GM12878 (cell line): Measurements from ENCODE around the gene NAA60. TPM values are rescaled to one million over a fixed set of nuclear protein-coding genes. Genes with fewer than 3 reads are reported as not detected.

Source experiments
- ATAC-seq: fragments of 200-7000 bp; cut with Tn5 transposase; 3 replicates; pipeline ENCODE4 v1.9.1; 2020; ENCODE audit warnings: mild to moderate bottlenecking, moderate library complexity
- BruUV-seq: library from RNA; stranded (reverse); fragments of 400-500 nt; replicated peaks from 2 replicates; lab custom pipeline; 2021; lab: Mats Ljungman, UMichigan
- CTCF ChIA-PET: fragments of 300-600 bp; sonication (Branson Sonifier 250); formaldehyde crosslinking; extraction: SDS; loops from one replicate; lab custom pipeline; 2021; ENCODE audit warnings: inconsistent platforms; lab: Yijun Ruan, JAX
- POLR2A ChIA-PET: fragments of 350-600 bp; formaldehyde crosslinking; extraction: SDS; loops from one replicate; lab custom pipeline; 2021; ENCODE audit warnings: inconsistent platforms; lab: Charles Lee
- RAD21 ChIA-PET: fragments of 300-600 bp; sonication (Branson Sonifier 250); formaldehyde crosslinking; loops from one replicate; lab custom pipeline; 2023; ENCODE audit warnings: antibody characterized with exemption; ENCODE audit not compliant: unreplicated experiment; lab: Charles Lee
- SMC1A ChIA-PET: fragments of 300-600 bp; sonication (Branson Sonifier 250); formaldehyde crosslinking; loops from one replicate; lab custom pipeline; 2023; ENCODE audit not compliant: unreplicated experiment, uncharacterized antibody; lab: Charles Lee
- DNase-seq: peaks from one replicate; pipeline ENCODE4 v3.0.0-alpha.2; 2011; ENCODE audit warnings: low read depth, low spot score
- FAIRE-seq: peaks from 3 replicates; lab custom pipeline; 2011; peaks lifted over from hg19 to GRCh38; lab: Jason Lieb, UNC
- H2AFZ ChIP-seq: 2 replicates; pipeline ENCODE4 v1.6.0; 2011; ENCODE audit warnings: low read depth, low read length, control low read depth; ENCODE audit not compliant: control insufficient read depth
- H3K27ac ChIP-seq: 2 replicates; pipeline ENCODE4 v1.5.1; 2011; ENCODE audit warnings: control low read depth; ENCODE audit not compliant: control insufficient read depth, insufficient read depth
- H3K27me3 ChIP-seq, 2 experiments: replicated peaks in 1 of 2; 2 replicates each; pipeline versions ENCODE4 v1.6.0 to v1.6.1; 2011; ENCODE audit warnings: low read length in 1 of 2; ENCODE audit not compliant: control insufficient read depth in 2 of 2, insufficient read depth in 2 of 2
- H3K36me3 ChIP-seq, 2 experiments: 2 replicates each; pipeline ENCODE4 v1.5.1; 2011; ENCODE audit warnings: low read length in 1 of 2; ENCODE audit not compliant: control insufficient read depth in 2 of 2, insufficient read depth in 2 of 2
- H3K4me1 ChIP-seq: 2 replicates; pipeline ENCODE4 v1.6.1; 2011; ENCODE audit warnings: mild to moderate bottlenecking, low read length, moderate library complexity, mixed read lengths; ENCODE audit not compliant: control insufficient read depth, insufficient read depth
- H3K4me2 ChIP-seq: 2 replicates; pipeline ENCODE4 v1.6.0; 2011; ENCODE audit warnings: control low read depth; ENCODE audit not compliant: control insufficient read depth, insufficient read depth
- H3K4me3 ChIP-seq: fragments of 200-600 bp; sonication (generic); 2 replicates; pipeline ENCODE4 v1.5.1; 2016
- H3K79me2 ChIP-seq: 2 replicates; pipeline ENCODE4 v1.6.0; 2011; ENCODE audit warnings: low read length; ENCODE audit not compliant: control insufficient read depth, insufficient read depth
- H3K9ac ChIP-seq: 2 replicates; pipeline ENCODE4 v1.8.0; 2011; ENCODE audit warnings: low read length, control low read depth, mixed read lengths; ENCODE audit not compliant: control insufficient read depth, insufficient read depth
- H3K9me3 ChIP-seq: replicated peaks from 3 replicates; pipeline ENCODE4 v1.5.1; 2011; ENCODE audit warnings: mild to moderate bottlenecking, low read length; ENCODE audit not compliant: control insufficient read depth, insufficient read depth
- H4K20me1 ChIP-seq: 2 replicates; pipeline ENCODE4 v1.6.0; 2011; ENCODE audit not compliant: control insufficient read depth, insufficient read depth
- BHLHE40 ChIP-seq, 2 experiments: fragments of 450-650 bp in 1 of 2; IDR thresholded peaks; 2 replicates each; pipeline ENCODE4 v1.6.1; 2011 to 2017; ENCODE audit warnings: low read depth in 2 of 2, borderline replicate concordance in 1 of 2, improper control_type of control experiment in 1 of 2, low read length in 1 of 2, mild to moderate bottlenecking in 1 of 2
- CUX1 ChIP-seq: IDR thresholded peaks from 2 replicates; pipeline ENCODE4 v1.6.1; 2012; ENCODE audit warnings: improper control_type of control experiment, low read depth, low read length; ENCODE audit not compliant: insufficient replicate concordance
- MYC ChIP-seq: IDR thresholded peaks from 2 replicates; pipeline ENCODE4 v1.6.1; 2011; ENCODE audit warnings: mild to moderate bottlenecking, low read length, moderate library complexity, inconsistent platforms; ENCODE audit not compliant: insufficient read depth, insufficient replicate concordance, insufficient read length, severe bottlenecking
- NBN ChIP-seq: fragments of 450-650 bp; IDR thresholded peaks from 2 replicates; pipeline ENCODE4 v1.6.1; 2016
- PAX8 ChIP-seq: fragments of 450-650 bp; IDR thresholded peaks from 2 replicates; pipeline ENCODE4 v1.6.1; 2017; ENCODE audit warnings: mild to moderate bottlenecking, moderate library complexity
- POU2F2 ChIP-seq: IDR thresholded peaks from 3 replicates; pipeline ENCODE4 v1.6.1; 2011; ENCODE audit warnings: low read depth, mild to moderate bottlenecking, low read length, borderline replicate concordance
- RUNX3 ChIP-seq: IDR thresholded peaks from 2 replicates; pipeline ENCODE4 v1.6.1; 2012; ENCODE audit warnings: low read length, inconsistent platforms
- TAF1 ChIP-seq: IDR thresholded peaks from 2 replicates; pipeline ENCODE4 v1.6.1; 2011; ENCODE audit warnings: mild to moderate bottlenecking, low read depth, low read length, borderline replicate concordance
- WGBS: methylation state at CpG from one replicate; pipeline ENCODE4 v1.1.6; 2016; ENCODE audit warnings: low lambda C conversion rate; ENCODE audit not compliant: insufficient replicate concordance, insufficient coverage; ENCODE audit errors: missing lambda C conversion rate; 5-methylcytosine and 5-hydroxymethylcytosine counted together
- in situ Hi-C: fragments of 300-500 bp; cut with MboI; formaldehyde crosslinking; loops from 9 replicates; pipeline ENCODE4 v1.14.3; 2018; ENCODE audit warnings: mixed read lengths
- intact Hi-C: fragments of 100-400 bp; cut with micrococcal nuclease; formaldehyde crosslinking; loops from one replicate; pipeline ENCODE4 v1.14.2; 2022; ENCODE audit not compliant: unreplicated experiment
- polyA plus RNA-seq, 11 experiments: library from polyadenylated mRNA; depleted of rRNA in 4 of 11; unstranded in 6 of 11; stranded (reverse) in 5 of 11; fragments of >200 nt; fragmentation: Nextera tagmentation in 4 of 11; fragmentation: Illumina TruSeq in 1 of 11; extraction: Ambion mirVana in 4 of 11; extraction: Trizol in 1 of 11; gene quantifications; 1 replicate in 1 of 11; 2 replicates in 10 of 11; pipeline versions ENCODE4 v1.2.1 to v1.2.3, GENCODE V29; 2011 to 2016; ENCODE audit warnings: inconsistent platforms in 2 of 11, missing spikeins in 2 of 11, low read depth in 1 of 11
- total RNA-seq, 4 experiments: library from RNA; depleted of rRNA in 3 of 4; stranded (reverse); fragments of >200 nt in 3 of 4; fragmentation: Illumina TruSeq in 1 of 4; extraction: Trizol in 1 of 4; gene quantifications; 2 replicates each; pipeline versions ENCODE4 v1.2.1 to v1.2.3, GENCODE V29; 2013 to 2021

Gene NAA60
- total and polyA plus RNA-seq, 10 of the 15 experiments (the other 5 are each of a cell fraction or from before 2014, with no cell fraction given), result 6.2 to 43.1 (median 34.6) TPM

DNA sequence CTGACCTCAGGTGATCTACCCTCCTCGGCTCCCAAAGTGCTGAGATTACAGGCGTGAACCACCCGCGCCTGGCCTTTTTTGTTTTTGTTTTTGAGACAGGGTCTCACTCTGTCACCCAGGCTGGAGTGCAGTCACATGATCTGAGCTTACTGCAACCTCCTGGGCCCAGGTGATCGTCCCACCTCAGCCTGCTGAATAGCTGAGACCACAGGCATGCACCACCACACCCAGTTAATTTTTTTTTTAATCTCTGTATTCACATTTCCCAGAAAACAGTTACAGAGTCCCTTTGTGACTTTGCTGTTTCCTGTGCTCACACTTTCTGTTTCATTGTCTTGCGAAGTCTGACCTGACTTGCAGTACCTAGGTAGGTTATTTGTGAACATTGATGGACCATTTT is 60.0 kb downstream of the NAA60 start (continued):
- TF ChIP-seq CUX1 (no peak), NBN (no peak), BHLHE40 (IDR thresholded peaks at IDR 0.05; ENCODE audit: borderline replicate concordance in 1 of 2, low read depth in 2 of 2, low read length in 1 of 2) (peak in 1 of 2 experiments; percentile 25; a peak in 1 of 4 replicates), POU2F2 (no peak), MYC (no peak), TAF1 (no peak), RUNX3 (no peak)

GRCh38 chr16:3508736-3509135 is 65.3 kb downstream of the NAA60 start:
- in situ Hi-C loops, result no loop called here
- no peak for DNase-seq
- POLR2A ChIA-PET, result interaction anchor here (0.7 kb wide), 1 partner anchor 286 kb away, joined by 4 read pairs; no protein-coding TSS in a partner anchor
- Histone ChIP-seq H4K20me1 (no peaks in the 10 kb centered on the region), H3K4me2 (no peak overlapping the region), H3K9ac (no peak overlapping the region), H3K27ac (no peak overlapping the region), H3K4me1 (peaks cover 12% of the 10 kb centered on the region), H3K36me3 (0 out of 4 replicates have a peak, but pooled peaks cover 0 to 2% of the 10 kb centered on the region in 2 experiments), H3K27me3 (no peaks in the 10 kb centered on the region), H3K4me3 (no peak overlapping the region), H2AFZ (no peak overlapping the region), H3K79me2 (no peaks in the 10 kb centered on the region), H3K9me3 (no peaks in the 10 kb centered on the region)
- RAD21 ChIA-PET, result interaction anchor here (1.3 kb wide), 1 partner anchor 241 kb away, joined by 3 read pairs; no protein-coding TSS in a partner anchor
- SMC1A ChIA-PET, result no interaction called here
- 84% methylated on average over 7 of the region's 7 CpGs for WGBS
- BruUV-seq, result no TSS peak
- TF ChIP-seq PAX8, result no peak
- no peak for ATAC-seq
- no peak for FAIRE-seq
- intact Hi-C loops, result loop anchor here (10.0 kb wide), 1 partner anchor 104 kb away; the partner anchor contains the start of genes ZNF174 and ZSCAN32
- CTCF ChIA-PET, result interaction anchor here (0.6 kb wide), 1 partner anchor 12 kb away, joined by 3 read pairs; no protein-coding TSS in a partner anchor
